IMR-90 (cell line): ENCODE measurements around the gene C6orf120. TPM values are rescaled to one million over a fixed set of nuclear protein-coding genes. Genes with fewer than 3 reads are reported as not detected.
A peak's percentile ranks its signal among the peaks of the same experiment; 100 is the strongest.

Source experiments
- ATAC-seq: fragments of 200-7000 bp; cut with Tn5 transposase; 2 replicates; pipeline ENCODE4 v1.9.1; 2020; ENCODE audit warnings: low read depth, mild to moderate bottlenecking, moderate library complexity
- BruUV-seq: library from RNA; stranded (reverse); fragments of 400-500 nt; replicated peaks from 2 replicates; lab custom pipeline; 2021; lab: Mats Ljungman, UMichigan
- CTCF ChIA-PET: fragments of 300-600 bp; formaldehyde crosslinking; extraction: SDS; loops from one replicate; lab custom pipeline; 2021; ENCODE audit warnings: antibody characterized with exemption; lab: Yijun Ruan, JAX
- POLR2A ChIA-PET: fragments of 300-600 bp; sonication (Branson Sonifier 250); formaldehyde crosslinking; loops from one replicate; lab custom pipeline; 2022; ENCODE audit warnings: antibody characterized with exemption; ENCODE audit not compliant: unreplicated experiment; lab: Charles Lee
- DNase-seq: peaks from one replicate; pipeline ENCODE4 v3.0.0; 2013
- H2AFZ ChIP-seq: replicated peaks from 2 replicates; pipeline ENCODE3; 2013; ENCODE audit warnings: low read length, mild to moderate bottlenecking; ENCODE audit not compliant: poor library complexity
- H2AK5ac ChIP-seq: 2 replicates; pipeline ENCODE4 v1.6.1; 2013; ENCODE audit warnings: low read depth, low read length, inconsistent platforms
- H2AK9ac ChIP-seq: replicated peaks from 2 replicates; pipeline ENCODE3; 2013; ENCODE audit warnings: mild to moderate bottlenecking, low read depth, low read length, moderate library complexity; ENCODE audit not compliant: poor library complexity
- H2BK120ac ChIP-seq: 2 replicates; pipeline ENCODE4 v1.6.1; 2013; ENCODE audit warnings: low read depth, low read length, inconsistent platforms
- H2BK15ac ChIP-seq: 3 replicates; pipeline ENCODE4 v1.6.1; 2013; ENCODE audit warnings: low read depth, low read length, inconsistent platforms
- H2BK20ac ChIP-seq: 2 replicates; pipeline ENCODE4 v1.6.1; 2013; ENCODE audit warnings: low read depth, mild to moderate bottlenecking, inconsistent platforms, low read length, moderate library complexity
- H2BK5ac ChIP-seq: 2 replicates; pipeline ENCODE4 v1.6.1; 2013; ENCODE audit warnings: mild to moderate bottlenecking, low read depth, low read length, inconsistent platforms; ENCODE audit not compliant: poor library complexity, severe bottlenecking
- H3K14ac ChIP-seq: replicated peaks from 2 replicates; pipeline ENCODE4 v1.6.1; 2013; ENCODE audit warnings: low read depth, low read length, inconsistent platforms
- H3K18ac ChIP-seq: 2 replicates; pipeline ENCODE4 v1.6.1; 2013; ENCODE audit warnings: low read depth, low read length, control low read depth
- H3K23ac ChIP-seq: 2 replicates; pipeline ENCODE4 v1.6.1; 2013; ENCODE audit warnings: low read depth, low read length, inconsistent platforms
- H3K27ac ChIP-seq: 2 replicates; pipeline ENCODE4 v1.5.1; 2013; ENCODE audit warnings: mild to moderate bottlenecking, control low read depth, low read length; ENCODE audit not compliant: insufficient read depth
- H3K27me3 ChIP-seq: 2 replicates; pipeline ENCODE4 v1.6.1; 2013; ENCODE audit warnings: low read length; ENCODE audit not compliant: control insufficient read depth, insufficient read depth
- H3K36me3 ChIP-seq: 2 replicates; pipeline ENCODE4 v1.6.1; 2013; ENCODE audit warnings: low read length, mixed read lengths; ENCODE audit not compliant: control insufficient read depth, insufficient read depth
- H3K4ac ChIP-seq: 2 replicates; pipeline ENCODE4 v1.6.1; 2013; ENCODE audit warnings: low read depth, low read length, inconsistent platforms
- H3K4me1 ChIP-seq: 2 replicates; pipeline ENCODE4 v1.6.1; 2013; ENCODE audit warnings: low read length, mixed read lengths; ENCODE audit not compliant: control insufficient read depth, insufficient read depth
- H3K4me2 ChIP-seq: 2 replicates; pipeline ENCODE4 v1.6.1; 2013; ENCODE audit warnings: low read depth, mild to moderate bottlenecking, control low read depth, low read length, moderate library complexity
- H3K4me3 ChIP-seq: 2 replicates; pipeline ENCODE4 v1.5.1; 2013; ENCODE audit warnings: low read depth, mild to moderate bottlenecking, control low read depth, low read length, moderate library complexity; ENCODE audit not compliant: insufficient read depth
- H3K56ac ChIP-seq: 2 replicates; pipeline ENCODE4 v1.6.1; 2013; ENCODE audit warnings: low read length, inconsistent platforms; ENCODE audit not compliant: insufficient read depth; ENCODE audit errors: extremely low read depth
- H3K79me1 ChIP-seq, 2 experiments: 2 replicates each; pipeline ENCODE4 v1.6.1; 2013; ENCODE audit warnings: low read length in 2 of 2, inconsistent platforms in 1 of 2, low read depth in 1 of 2
- H3K9ac ChIP-seq: 2 replicates; pipeline ENCODE4 v1.6.1; 2013; ENCODE audit warnings: low read depth, low read length, control low read depth
- H3K9me1 ChIP-seq: 2 replicates; pipeline ENCODE4 v1.6.1; 2013; ENCODE audit warnings: low read length, inconsistent platforms; ENCODE audit not compliant: insufficient read depth
- H3K9me3 ChIP-seq: 2 replicates; pipeline ENCODE4 v1.6.1; 2013; ENCODE audit warnings: low read length; ENCODE audit not compliant: control insufficient read depth, insufficient read depth
- H4K20me1 ChIP-seq: 2 replicates; pipeline ENCODE4 v1.6.1; 2013; ENCODE audit warnings: low read length, inconsistent platforms; ENCODE audit not compliant: insufficient read depth
- H4K5ac ChIP-seq: 2 replicates; pipeline ENCODE4 v1.6.1; 2013; ENCODE audit warnings: mild to moderate bottlenecking, low read depth, low read length, control low read depth
- H4K8ac ChIP-seq, 2 experiments: 2 replicates each; pipeline ENCODE4 v1.6.1; 2013; ENCODE audit warnings: low read depth in 2 of 2, low read length in 2 of 2, control low read depth in 1 of 2, inconsistent platforms in 1 of 2
- H4K91ac ChIP-seq: 2 replicates; pipeline ENCODE4 v1.6.1; 2013; ENCODE audit warnings: low read depth, low read length, inconsistent platforms; ENCODE audit not compliant: insufficient read depth
- BHLHE40 ChIP-seq: fragments of 150-350 bp; IDR thresholded peaks from 2 replicates; pipeline ENCODE4 v1.6.1; 2016; ENCODE audit warnings: mild to moderate bottlenecking, low read depth, low read length
- MXI1 ChIP-seq: IDR thresholded peaks from 2 replicates; pipeline ENCODE4 v1.6.1; 2012; ENCODE audit warnings: low read depth, mild to moderate bottlenecking, low read length, moderate library complexity, borderline replicate concordance
- POLR2A ChIP-seq: IDR thresholded peaks from 2 replicates; pipeline ENCODE4 v1.6.1; 2012; ENCODE audit warnings: mild to moderate bottlenecking, low read depth, low read length
- RFX5 ChIP-seq: IDR thresholded peaks from 2 replicates; pipeline ENCODE4 v1.8.0; 2012; ENCODE audit warnings: low read depth, mild to moderate bottlenecking, low read length, moderate library complexity
- WGBS, 2 experiments: methylation state at CpG; one replicate each; pipeline versions ENCODE4 v1.1.5 to v1.1.7; 2013; ENCODE audit warnings: missing lambda C conversion rate in 2 of 2; ENCODE audit not compliant: insufficient read length in 1 of 2; ENCODE audit errors: extremely low coverage in 2 of 2; 5-methylcytosine and 5-hydroxymethylcytosine counted together
- dilution Hi-C: fragments of 300-500 bp; cut with HindIII; formaldehyde crosslinking; loops from one replicate; pipeline ENCODE4 v1.14.3; 2018; ENCODE audit warnings: low sequenced_read_pairs; ENCODE audit not compliant: unreplicated experiment
- in situ Hi-C: fragments of 300-500 bp; cut with MboI; formaldehyde crosslinking; loops from 3 replicates; pipeline ENCODE4 v1.14.3; 2019; ENCODE audit warnings: low sequenced_read_pairs, inconsistent platforms, mixed read lengths
- intact Hi-C: fragments of 100-400 bp; cut with micrococcal nuclease; formaldehyde crosslinking; loops from 2 replicates; pipeline ENCODE4 v1.10.0; 2022
- polyA plus RNA-seq, 3 experiments: library from polyadenylated mRNA; depleted of rRNA; stranded (reverse); fragments of >200 nt; gene quantifications; 2 replicates each; pipeline ENCODE4 v1.2.3, GENCODE V29; 2012; ENCODE audit warnings: low replicate concordance in 1 of 3
- total RNA-seq: library from RNA; depleted of rRNA; stranded (reverse); fragments of >200 nt; gene quantifications from 2 replicates; pipeline ENCODE4 v1.2.3, GENCODE V29; 2012
- TF ChIP-seq, protein P1 (sequence below): fragments of 150-350 bp; IDR thresholded peaks from 2 replicates; pipeline ENCODE4 v1.6.1; 2016; ENCODE audit warnings: low read depth, mild to moderate bottlenecking, low read length, moderate library complexity, borderline replicate concordance

Gene C6orf120
- total and polyA plus RNA-seq, 2 of the 4 experiments (the other 2 are of a cell fraction) = 21.4 to 26.7 TPM

DNA sequence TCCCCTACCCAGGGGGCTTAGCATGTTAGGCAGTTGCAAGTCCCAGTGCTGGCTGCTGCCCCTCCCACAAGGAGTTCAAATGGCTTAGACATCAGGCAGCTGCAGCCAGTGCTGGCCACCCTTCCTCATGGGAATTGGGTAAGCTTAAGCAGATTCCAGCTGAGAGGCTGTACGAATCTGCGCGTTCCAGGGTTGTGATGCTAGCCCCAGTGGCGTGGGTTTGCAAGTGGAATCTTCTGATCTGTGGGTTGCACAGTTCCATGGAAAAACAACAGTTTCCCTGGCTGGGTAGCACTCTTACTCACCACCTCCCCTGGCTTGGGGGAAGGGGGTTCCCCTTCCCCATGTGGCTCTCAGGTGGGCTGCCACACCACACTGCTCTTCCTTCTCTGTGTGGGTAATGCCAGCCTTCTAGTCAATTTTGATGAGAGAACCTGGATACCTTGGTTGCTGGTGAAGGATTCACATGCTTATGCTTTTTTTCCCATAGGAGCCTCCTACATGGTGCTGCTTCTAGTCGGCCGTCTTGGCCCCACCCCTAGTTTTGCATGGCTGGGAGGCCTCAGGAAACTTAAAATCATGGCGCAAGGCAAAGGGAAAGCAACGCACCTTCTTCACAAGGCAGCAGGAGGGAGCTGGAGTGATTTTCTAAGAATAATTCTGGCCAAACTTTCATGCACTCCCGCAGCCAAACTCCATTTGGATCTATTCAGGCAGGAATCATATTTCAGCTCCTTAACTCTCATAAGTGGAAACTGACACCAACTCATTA lies 36.5 kb downstream of the C6orf120 start:
- H2AK5ac ChIP-seq = no peak overlapping the region
- no peaks in the 10 kb centered on the region for H4K20me1 ChIP-seq
- no peaks in the 10 kb centered on the region for H3K36me3 ChIP-seq
- H3K27me3 ChIP-seq = peaks cover 4% of the 10 kb centered on the region
- DNase-seq = no peak
- no peak overlapping the region; the same call in 1 of the 2 replicates for H3K4me2 ChIP-seq
- TF ChIP-seq MXI1 (no peak), RFX5 (no peak), BHLHE40 (no peak), POLR2A (no peak)
- TF ChIP-seq, protein P1, sequence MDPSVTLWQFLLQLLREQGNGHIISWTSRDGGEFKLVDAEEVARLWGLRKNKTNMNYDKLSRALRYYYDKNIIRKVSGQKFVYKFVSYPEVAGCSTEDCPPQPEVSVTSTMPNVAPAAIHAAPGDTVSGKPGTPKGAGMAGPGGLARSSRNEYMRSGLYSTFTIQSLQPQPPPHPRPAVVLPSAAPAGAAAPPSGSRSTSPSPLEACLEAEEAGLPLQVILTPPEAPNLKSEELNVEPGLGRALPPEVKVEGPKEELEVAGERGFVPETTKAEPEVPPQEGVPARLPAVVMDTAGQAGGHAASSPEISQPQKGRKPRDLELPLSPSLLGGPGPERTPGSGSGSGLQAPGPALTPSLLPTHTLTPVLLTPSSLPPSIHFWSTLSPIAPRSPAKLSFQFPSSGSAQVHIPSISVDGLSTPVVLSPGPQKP = no peak
- CTCF ChIA-PET = no interaction called here
- ATAC-seq = peak; percentile 47; the same call in 1 of the 2 replicates
- H3K9me1 ChIP-seq = no peaks in the 10 kb centered on the region
- H3K4me3 ChIP-seq = no peak overlapping the region
- dilution Hi-C loops (no loop called here), intact Hi-C loops (no loop called here), in situ Hi-C loops (no loop called here)
- no peak overlapping the region for H2AFZ ChIP-seq
- H3K23ac ChIP-seq = no peak overlapping the region
- H3K9ac ChIP-seq = no peak overlapping the region
- H2AK9ac ChIP-seq = no peak overlapping the region
- no peak overlapping the region for H3K56ac ChIP-seq
- H3K14ac ChIP-seq = no peak overlapping the region
- H4K5ac ChIP-seq = no peak overlapping the region
- H3K79me1 ChIP-seq = no peaks in the 10 kb centered on the region
- no TSS peak for BruUV-seq
- no peak overlapping the region for H3K4ac ChIP-seq
- no peak overlapping the region for H2BK20ac ChIP-seq
- H3K4me1 ChIP-seq = peaks cover 2% of the 10 kb centered on the region; the same call in 1 of the 2 replicates
- POLR2A ChIA-PET = no interaction called here
- no peak overlapping the region for H4K91ac ChIP-seq
- WGBS, 2 experiments = no CpG with 5 or more reads among the region's 9 CpGs
- H3K9me3 ChIP-seq = no peaks in the 10 kb centered on the region
- H2BK120ac ChIP-seq = no peak overlapping the region
- H4K8ac ChIP-seq = no peak overlapping the region
- H2BK15ac ChIP-seq = no peak overlapping the region
- H3K27ac ChIP-seq = no peak overlapping the region
- no peak overlapping the region for H3K18ac ChIP-seq
- no peak overlapping the region for H2BK5ac ChIP-seq
